ENCODE results near the gene COL15A1. TPM values are rescaled to one million over a fixed set of nuclear protein-coding genes. Genes with fewer than 3 reads are reported as not detected.

Gene COL15A1
- total RNA-seq, 1 experiment from 2014 or later, result not detected

DNA sequence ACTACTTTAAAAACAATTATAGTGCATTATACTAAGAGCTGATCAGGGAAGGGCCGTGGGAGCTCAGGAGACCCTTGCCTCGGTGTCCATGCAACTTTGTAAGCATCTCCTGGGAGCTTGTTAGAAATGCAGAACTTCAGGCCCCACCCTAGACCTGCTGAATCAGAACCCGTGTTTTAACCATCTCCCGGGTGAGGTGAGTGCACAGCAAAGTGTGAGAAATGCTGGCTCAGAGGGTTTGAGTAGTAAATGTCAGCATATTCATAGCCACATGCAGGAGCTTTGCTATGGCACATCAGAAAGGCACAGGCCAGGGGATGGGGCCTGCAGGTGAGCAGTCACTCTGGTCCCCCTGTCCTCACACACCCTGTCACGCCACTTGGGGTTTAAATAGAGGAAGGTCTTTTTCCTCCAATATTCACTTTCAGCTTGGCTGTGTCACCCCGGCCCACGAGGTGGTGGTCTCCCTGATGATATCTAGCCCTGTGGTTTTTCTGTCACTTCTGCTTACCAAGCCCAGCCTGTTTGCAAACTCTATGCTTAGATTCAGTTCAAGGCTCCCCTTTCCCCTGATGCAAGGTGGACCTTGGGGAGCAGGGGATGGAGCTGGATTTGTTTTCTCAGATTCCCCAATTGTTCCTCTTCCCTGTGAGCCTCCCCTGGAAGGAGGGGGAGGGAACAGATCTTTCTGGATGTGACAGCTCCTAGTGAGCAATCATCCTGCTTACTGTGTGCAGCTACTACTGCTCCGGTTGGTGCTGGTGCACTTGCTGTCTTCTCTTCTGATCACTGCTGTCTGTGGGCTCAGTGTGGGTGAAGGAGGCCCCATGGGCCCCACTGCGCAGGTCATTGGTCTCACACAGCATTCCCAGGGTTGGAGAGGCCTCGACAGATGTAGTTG lies 109.4 kb downstream of the COL15A1 start:
- Mint-ChIP-seq H3K27me3 (ENCODE audit: insufficient read depth, unreplicated experiment) (no peaks in the 10 kb centered on the region), H3K36me3 (ENCODE audit: insufficient read depth, unreplicated experiment) (no peaks in the 10 kb centered on the region), H3K4me1 (ENCODE audit: insufficient read depth, unreplicated experiment) (no peaks in the 10 kb centered on the region), H3K9me3 (ENCODE audit: unreplicated experiment) (peaks cover 8% of the 10 kb centered on the region), H3K4me3 (ENCODE audit: unreplicated experiment) (no peak overlapping the region), H3K27ac (ENCODE audit: low read depth, unreplicated experiment) (no peak overlapping the region)
- ChIA-PET POLR2A (interaction anchor here (0.8 kb wide), 1 partner anchor 11 kb away, joined by 3 read pairs; no protein-coding TSS in a partner anchor), CTCF (interaction anchor here (0.6 kb wide), 2 partner anchors 29 to 772 kb away, joined by 3 to 6 read pairs; no protein-coding TSS in a partner anchor)
- TF ChIP-seq, protein P1, sequence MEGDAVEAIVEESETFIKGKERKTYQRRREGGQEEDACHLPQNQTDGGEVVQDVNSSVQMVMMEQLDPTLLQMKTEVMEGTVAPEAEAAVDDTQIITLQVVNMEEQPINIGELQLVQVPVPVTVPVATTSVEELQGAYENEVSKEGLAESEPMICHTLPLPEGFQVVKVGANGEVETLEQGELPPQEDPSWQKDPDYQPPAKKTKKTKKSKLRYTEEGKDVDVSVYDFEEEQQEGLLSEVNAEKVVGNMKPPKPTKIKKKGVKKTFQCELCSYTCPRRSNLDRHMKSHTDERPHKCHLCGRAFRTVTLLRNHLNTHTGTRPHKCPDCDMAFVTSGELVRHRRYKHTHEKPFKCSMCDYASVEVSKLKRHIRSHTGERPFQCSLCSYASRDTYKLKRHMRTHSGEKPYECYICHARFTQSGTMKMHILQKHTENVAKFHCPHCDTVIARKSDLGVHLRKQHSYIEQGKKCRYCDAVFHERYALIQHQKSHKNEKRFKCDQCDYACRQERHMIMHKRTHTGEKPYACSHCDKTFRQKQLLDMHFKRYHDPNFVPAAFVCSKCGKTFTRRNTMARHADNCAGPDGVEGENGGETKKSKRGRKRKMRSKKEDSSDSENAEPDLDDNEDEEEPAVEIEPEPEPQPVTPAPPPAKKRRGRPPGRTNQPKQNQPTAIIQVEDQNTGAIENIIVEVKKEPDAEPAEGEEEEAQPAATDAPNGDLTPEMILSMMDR (IDR thresholded peaks at IDR 0.05; ENCODE audit: unreplicated experiment), result no peak
- DNase-seq (ENCODE audit: unreplicated experiment), result no peak
- intact Hi-C loops (cut with micrococcal nuclease), result no loop called here
- BruUV-seq (replicated peaks), result no TSS peak

DNA sequence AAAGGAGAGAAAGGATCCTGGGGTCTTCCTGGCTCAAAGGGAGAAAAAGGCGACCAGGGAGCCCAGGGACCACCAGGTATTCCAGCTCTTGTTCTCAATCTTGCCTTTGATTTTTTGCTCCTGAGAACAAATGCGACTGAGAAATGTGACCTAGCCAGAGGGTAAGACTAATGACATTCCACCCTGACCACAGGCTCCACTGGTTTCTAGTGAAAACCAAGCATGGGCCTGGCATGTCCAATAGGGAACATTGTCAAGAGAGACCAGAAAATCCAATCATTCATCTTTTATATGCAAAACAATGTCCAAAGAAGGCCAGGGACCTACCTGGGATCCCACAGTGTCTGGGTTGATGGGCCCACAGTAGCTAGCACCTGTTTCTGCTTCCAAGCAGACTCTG lies 110.9 kb downstream of the COL15A1 start:
- H3K4me1 Mint-ChIP-seq (ENCODE audit: insufficient read depth, unreplicated experiment), result no peaks in the 10 kb centered on the region
- H3K27ac Mint-ChIP-seq (ENCODE audit: low read depth, unreplicated experiment), result no peak overlapping the region
- BruUV-seq (replicated peaks), result no TSS peak
- H3K27me3 Mint-ChIP-seq (ENCODE audit: insufficient read depth, unreplicated experiment), result no peaks in the 10 kb centered on the region
- intact Hi-C loops (cut with micrococcal nuclease), result no loop called here
- no peak for DNase-seq (ENCODE audit: unreplicated experiment)
- CTCF ChIA-PET, result interaction anchor here (0.6 kb wide), 1 partner anchor 1341 kb away, joined by 3 read pairs; no protein-coding TSS in a partner anchor
- TF ChIP-seq, protein P1 (IDR thresholded peaks at IDR 0.05; ENCODE audit: unreplicated experiment), result no peak
- POLR2A ChIA-PET, result no interaction called here
- no peak overlapping the region for H3K4me3 Mint-ChIP-seq (ENCODE audit: unreplicated experiment)
- peaks cover 8% of the 10 kb centered on the region for H3K9me3 Mint-ChIP-seq (ENCODE audit: unreplicated experiment)
- H3K36me3 Mint-ChIP-seq (ENCODE audit: insufficient read depth, unreplicated experiment), result no peaks in the 10 kb centered on the region

DNA sequence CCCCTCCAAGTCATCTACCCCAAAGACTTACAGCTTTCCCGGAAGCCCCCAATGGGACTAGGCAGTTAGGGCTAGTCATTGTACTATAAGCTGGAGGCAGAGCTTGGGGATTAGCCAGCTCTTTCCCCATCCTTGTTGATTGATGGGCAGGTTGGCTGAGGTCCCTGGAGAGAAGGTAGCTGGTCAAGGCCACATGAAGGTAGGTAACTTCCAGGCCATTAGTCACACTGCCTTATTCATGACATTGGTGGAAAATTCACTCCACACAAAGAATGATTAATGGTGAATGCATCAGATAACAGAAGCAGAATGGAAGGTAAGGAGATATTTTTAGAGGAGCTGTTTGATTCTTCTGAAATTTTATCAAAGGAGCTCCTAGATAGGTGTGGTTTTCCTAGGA lies 111.7 kb downstream of the COL15A1 start:
- no TSS peak for BruUV-seq (replicated peaks)
- intact Hi-C loops (cut with micrococcal nuclease), result no loop called here

DNA sequence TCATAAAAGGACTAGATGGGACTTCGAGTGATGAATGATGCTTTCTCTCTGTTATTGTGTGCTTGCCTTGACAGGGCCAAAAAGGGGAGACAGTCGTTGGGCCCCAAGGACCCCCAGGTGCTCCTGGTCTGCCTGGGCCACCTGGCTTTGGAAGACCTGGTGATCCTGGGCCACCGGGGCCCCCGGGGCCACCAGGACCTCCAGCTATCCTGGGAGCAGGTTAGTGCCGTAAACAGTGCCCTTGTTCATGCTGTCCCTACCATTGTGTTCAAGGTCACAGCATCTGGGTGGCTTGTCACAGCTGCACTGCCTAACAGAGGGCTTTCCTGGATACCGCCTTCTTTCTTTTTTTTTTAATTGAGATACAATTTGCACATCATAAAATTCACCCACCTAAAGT lies 112.5 kb downstream of the COL15A1 start:
- BruUV-seq (replicated peaks), result no TSS peak
- DNase-seq (ENCODE audit: unreplicated experiment), result no peak
- Mint-ChIP-seq H3K9me3 (ENCODE audit: unreplicated experiment) (peaks cover 8% of the 10 kb centered on the region), H3K27ac (ENCODE audit: low read depth, unreplicated experiment) (no peak overlapping the region), H3K27me3 (ENCODE audit: insufficient read depth, unreplicated experiment) (no peaks in the 10 kb centered on the region), H3K36me3 (ENCODE audit: insufficient read depth, unreplicated experiment) (no peaks in the 10 kb centered on the region), H3K4me3 (ENCODE audit: unreplicated experiment) (no peak overlapping the region), H3K4me1 (ENCODE audit: insufficient read depth, unreplicated experiment) (no peaks in the 10 kb centered on the region)
- ChIA-PET CTCF (interaction anchor here (0.6 kb wide), 1 partner anchor 125 kb away, joined by 6 read pairs; no protein-coding TSS in a partner anchor), POLR2A (no interaction called here)
- intact Hi-C loops (cut with micrococcal nuclease), result no loop called here
- TF ChIP-seq, protein P1 (IDR thresholded peaks at IDR 0.05; ENCODE audit: unreplicated experiment), result no peak

More for the DNA sequence above, 111.7 kb downstream of the COL15A1 start:
- H3K4me1 Mint-ChIP-seq (ENCODE audit: insufficient read depth, unreplicated experiment), result no peaks in the 10 kb centered on the region
- H3K9me3 Mint-ChIP-seq (ENCODE audit: unreplicated experiment), result peaks cover 8% of the 10 kb centered on the region
- peak; percentile 43 for DNase-seq (ENCODE audit: unreplicated experiment)
- TF ChIP-seq, protein P1 (IDR thresholded peaks at IDR 0.05; ENCODE audit: unreplicated experiment), result no peak
- ChIA-PET CTCF (no interaction called here), POLR2A (no interaction called here)
- no peaks in the 10 kb centered on the region for H3K36me3 Mint-ChIP-seq (ENCODE audit: insufficient read depth, unreplicated experiment)
- H3K27me3 Mint-ChIP-seq (ENCODE audit: insufficient read depth, unreplicated experiment), result no peaks in the 10 kb centered on the region
- no peak overlapping the region for H3K27ac Mint-ChIP-seq (ENCODE audit: low read depth, unreplicated experiment)
- H3K4me3 Mint-ChIP-seq (ENCODE audit: unreplicated experiment), result no peak overlapping the region

Data from MCF 10A (cell line).